HG03139 (cell line): ENCODE results near the gene LNX2.

Experiments used
- ATAC-seq: cut with Tn5 transposase; IDR thresholded peaks from one replicate; pipeline ENCODE4 v1.9.1; 2021; ENCODE audit not compliant: unreplicated experiment

The LNX2 gene

GRCh38 chr13:27510082-27510481, 110.2 kb downstream of the LNX2 start:
- no peak for ATAC-seq

GRCh38 chr13:27508802-27509201, 111.5 kb downstream of the LNX2 start:
- no peak for ATAC-seq

GRCh38 chr13:27505792-27506191, 114.5 kb downstream of the LNX2 start:
- no peak for ATAC-seq

- no peak for ATAC-seq
These were observed 115.5 kb downstream of the LNX2 start for GRCh38 chr13:27504868-27505194.

GRCh38 chr13:27504128-27504867, 116.0 kb downstream of the LNX2 start:
- ATAC-seq, result no peak

- no peak for ATAC-seq
These were observed 119.4 kb downstream of the LNX2 start for GRCh38 chr13:27500806-27501534.

GRCh38 chr13:27497563-27498230, 122.6 kb downstream of the LNX2 start:
- ATAC-seq, result no peak

GRCh38 chr13:27496536-27497273, 123.6 kb downstream of the LNX2 start:
- ATAC-seq, result no peak

GRCh38 chr13:27496006-27496405, 124.3 kb downstream of the LNX2 start:
- ATAC-seq, result no peak
